ENCODE results near the gene IFT25. TPM values are rescaled to one million over a fixed set of nuclear protein-coding genes. Genes with fewer than 3 reads are reported as not detected.
"Not testable (repeated sequence)": the region's sequence is repeated elsewhere in the genome, so short reads cannot be mapped to it uniquely, and the experiment has no call there.

Gene IFT25
- total RNA-seq, 1 donor from 2014 or later, result 61.6 TPM

- intact Hi-C loops (cut with micrococcal nuclease), result loop anchor here (5.0 kb wide), 1 partner anchor 516 kb away; the partner anchor contains the start of gene SSBP3
These were observed 54.5 kb downstream of the IFT25 start for GRCh38 chr1:53891018-53891417.

GRCh38 chr1:53890522-53890941 lies 55.0 kb downstream of the IFT25 start:
- intact Hi-C loops (cut with micrococcal nuclease), result loop anchor here (5.0 kb wide), 1 partner anchor 517 kb away; the partner anchor contains the start of gene SSBP3

GRCh38 chr1:53889304-53890298 lies 55.9 kb downstream of the IFT25 start, which contains the start of gene YIPF1:
Gene YIPF1, minus strand, starts transcription at chr1:53889797. Its CDS starts 860 bp downstream, at chr1:53888937.
- intact Hi-C loops (cut with micrococcal nuclease), result loop anchor here (1.0 to 10.0 kb wide), 5 partner anchors 51 to 595 kb away; partner anchors contain the start of genes LRRC42, NDC1, SSBP3 and TCEANC2

GRCh38 chr1:53888681-53889080 lies 56.8 kb downstream of the IFT25 start:
- intact Hi-C loops (cut with micrococcal nuclease), result loop anchor here (1.0 to 10.0 kb wide), 4 partner anchors 50 to 596 kb away; partner anchors contain the start of genes LRRC42, NDC1, TCEANC2 and TMEM59

GRCh38 chr1:53883600-53883999 lies 61.9 kb downstream of the IFT25 start:
- intact Hi-C loops (cut with micrococcal nuclease), result loop anchor here (10.0 kb wide), 1 partner anchor 601 kb away; no protein-coding TSS in a partner anchor

- intact Hi-C loops (cut with micrococcal nuclease), result loop anchor here (10.0 kb wide), 1 partner anchor 603 kb away; no protein-coding TSS in a partner anchor
These were observed 63.6 kb downstream of the IFT25 start for GRCh38 chr1:53881853-53882252.

GRCh38 chr1:53878492-53879105 lies 66.9 kb downstream of the IFT25 start:
- intact Hi-C loops (cut with micrococcal nuclease), result loop anchor here (1.0 kb wide), 1 partner anchor 71 kb away; no protein-coding TSS in a partner anchor

- intact Hi-C loops (cut with micrococcal nuclease), result not testable (repeated sequence)
These were observed 70.3 kb downstream of the IFT25 start for GRCh38 chr1:53875150-53875549.

GRCh38 chr1:53871773-53872484 lies 73.6 kb downstream of the IFT25 start:
- intact Hi-C loops (cut with micrococcal nuclease), result no loop called here

Other genes with a start within 250 kb of the IFT25 start
- gene GLIS1, start 206.5 kb downstream of the IFT25 start, total RNA-seq, result not detected in 2 replicates
- gene NDC1, start 107.4 kb downstream of the IFT25 start, total RNA-seq, result 27.3 and 28.4 TPM in 2 replicates
- 15.3 and 16.7 TPM in 2 replicates for gene YIPF1, start 55.9 kb downstream of the IFT25 start, total RNA-seq
- gene DIO1, start 51.5 kb downstream of the IFT25 start, total RNA-seq, result not detected in 2 replicates
- 19.2 and 23.4 TPM in 2 replicates for gene LRRC42, start 651 bp upstream of the IFT25 start, total RNA-seq
- not detected in 2 replicates for gene LDLRAD1, start 72.5 kb upstream of the IFT25 start, total RNA-seq
- gene TMEM59, start 107.5 kb upstream of the IFT25 start, total RNA-seq, result 148 and 154 TPM in 2 replicates
- 10.2 and 10.7 TPM in 2 replicates for gene TCEANC2, start 107.9 kb upstream of the IFT25 start, total RNA-seq
- gene CDCP2, start 207.3 kb upstream of the IFT25 start, total RNA-seq, result not detected in 2 replicates